Gastroesophageal sphincter (tissue), 4 donors: ENCODE measurements around the gene TRIM59. TPM values are rescaled to one million over a fixed set of nuclear protein-coding genes. Genes with fewer than 3 reads are reported as not detected.

Experiments used
- ATAC-seq: fragments of 150-250 bp; one replicate; pipeline ENCODE4 v1.9.1; 2016; ENCODE audit warnings: mild to moderate bottlenecking, moderate library complexity
- H3K27ac ChIP-seq, 4 donors: fragments of 200-600 bp; sonication (generic) in 3 of 4; 1 replicate in 3 of 4; 2 replicates in 1 of 4; pipeline ENCODE4 v1.5.1; 2016 to 2019
- H3K27me3 ChIP-seq: fragments of 200-600 bp; sonication (generic); one replicate; pipeline ENCODE4 v1.5.1; 2019
- H3K36me3 ChIP-seq, 2 donors: fragments of 200-600 bp; sonication (generic); one replicate each; pipeline ENCODE4 v1.5.1; 2019; ENCODE audit warnings: control low read depth in 1 of 2
- H3K4me1 ChIP-seq, 3 donors: fragments of 200-600 bp; sonication (generic); 1 replicate in 2 of 3; 2 replicates in 1 of 3; pipeline ENCODE4 v1.5.1; 2016 to 2019; ENCODE audit warnings: control low read depth in 2 of 3
- H3K4me3 ChIP-seq, 2 donors: fragments of 200-600 bp; sonication (generic); one replicate each; pipeline ENCODE4 v1.5.1; 2019; ENCODE audit warnings: mild to moderate bottlenecking in 1 of 2, moderate library complexity in 1 of 2
- H3K9me3 ChIP-seq, 3 donors: fragments of 200-600 bp; sonication (generic); one replicate each; pipeline ENCODE4 v1.5.1; 2017 to 2019; ENCODE audit warnings: control low read depth in 2 of 3
- EP300 ChIP-seq: sonication (generic); formaldehyde crosslinking; IDR thresholded peaks from one replicate; pipeline ENCODE4 v1.6.1; 2017; ENCODE audit warnings: antibody characterized with exemption, mild to moderate bottlenecking
- POLR2A ChIP-seq, 2 donors: fragments of 450-650 bp; IDR thresholded peaks; one replicate each; pipeline ENCODE4 v1.6.1; 2017; ENCODE audit warnings: antibody characterized with exemption in 2 of 2, mild to moderate bottlenecking in 2 of 2, moderate library complexity in 1 of 2
- POLR2AphosphoS5 ChIP-seq: sonication (generic); formaldehyde crosslinking; IDR thresholded peaks from one replicate; pipeline ENCODE4 v1.6.1; 2017; ENCODE audit warnings: antibody characterized with exemption
- WGBS, 2 donors: methylation state at CpG; one replicate each; pipeline ENCODE4 v1.1.5; 2018; ENCODE audit warnings: low coverage in 1 of 2; 5-methylcytosine and 5-hydroxymethylcytosine counted together
- total RNA-seq, 4 donors: library from RNA; depleted of rRNA; stranded (reverse); fragments of >200 nt; gene quantifications; one replicate each; pipeline ENCODE4 v1.1.0, GENCODE V29; 2016
- TF ChIP-seq, protein P1 (sequence below), 4 experiments: fragments of 200-600 bp in 2 of 4; fragments of 450-650 bp in 2 of 4; sonication (generic) in 1 of 4; IDR thresholded peaks; one replicate each; pipeline ENCODE4 v1.5.1; 2017 to 2019; ENCODE audit warnings: antibody characterized with exemption in 4 of 4, mild to moderate bottlenecking in 2 of 4, moderate library complexity in 2 of 4

The TRIM59 gene
- total RNA-seq, 4 donors from 2014 or later = 2.2 to 3.2 (median 2.5) TPM

DNA sequence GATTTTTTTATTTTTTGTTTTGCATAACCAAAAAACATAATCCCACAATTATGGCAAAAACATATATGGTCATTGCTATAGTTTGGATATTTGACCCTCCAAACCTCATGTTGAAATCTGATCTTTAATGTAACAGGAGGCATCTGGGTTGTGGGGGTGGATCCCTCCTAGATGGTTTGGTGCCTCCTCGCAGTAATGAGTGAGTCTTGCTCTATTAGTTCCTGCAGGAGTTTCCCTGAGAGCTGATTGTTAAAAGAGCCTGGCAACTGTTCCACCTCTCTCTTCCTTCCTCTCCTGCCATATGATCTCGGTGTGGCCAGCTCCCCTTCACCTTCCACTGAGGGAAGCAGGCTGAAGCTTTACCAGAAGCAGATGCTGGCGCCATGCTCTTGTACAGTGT is 33.2 kb upstream of the TRIM59 start:
- H3K27ac ChIP-seq = no peak overlapping the region
- no peaks in the 10 kb centered on the region for H3K27me3 ChIP-seq
- no peaks in the 10 kb centered on the region for H3K36me3 ChIP-seq
- H3K9me3 ChIP-seq = no peaks in the 10 kb centered on the region
- H3K4me3 ChIP-seq = no peak overlapping the region
- ATAC-seq = no peak
- H3K4me1 ChIP-seq = no peaks in the 10 kb centered on the region
- WGBS, 2 donors = 73 to 81% methylated on average over 2 of the region's 3 CpGs
- TF ChIP-seq, protein P1, sequence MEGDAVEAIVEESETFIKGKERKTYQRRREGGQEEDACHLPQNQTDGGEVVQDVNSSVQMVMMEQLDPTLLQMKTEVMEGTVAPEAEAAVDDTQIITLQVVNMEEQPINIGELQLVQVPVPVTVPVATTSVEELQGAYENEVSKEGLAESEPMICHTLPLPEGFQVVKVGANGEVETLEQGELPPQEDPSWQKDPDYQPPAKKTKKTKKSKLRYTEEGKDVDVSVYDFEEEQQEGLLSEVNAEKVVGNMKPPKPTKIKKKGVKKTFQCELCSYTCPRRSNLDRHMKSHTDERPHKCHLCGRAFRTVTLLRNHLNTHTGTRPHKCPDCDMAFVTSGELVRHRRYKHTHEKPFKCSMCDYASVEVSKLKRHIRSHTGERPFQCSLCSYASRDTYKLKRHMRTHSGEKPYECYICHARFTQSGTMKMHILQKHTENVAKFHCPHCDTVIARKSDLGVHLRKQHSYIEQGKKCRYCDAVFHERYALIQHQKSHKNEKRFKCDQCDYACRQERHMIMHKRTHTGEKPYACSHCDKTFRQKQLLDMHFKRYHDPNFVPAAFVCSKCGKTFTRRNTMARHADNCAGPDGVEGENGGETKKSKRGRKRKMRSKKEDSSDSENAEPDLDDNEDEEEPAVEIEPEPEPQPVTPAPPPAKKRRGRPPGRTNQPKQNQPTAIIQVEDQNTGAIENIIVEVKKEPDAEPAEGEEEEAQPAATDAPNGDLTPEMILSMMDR (IDR thresholded peaks at IDR 0.05) = no peak
- no peak for TF ChIP-seq POLR2A (IDR thresholded peaks at IDR 0.05)
- no peak for TF ChIP-seq EP300
- TF ChIP-seq POLR2AphosphoS5 = no peak

GRCh38 chr3:160481856-160482255 is 32.3 kb upstream of the TRIM59 start:
- Histone ChIP-seq H3K27me3 (no peaks in the 10 kb centered on the region), H3K36me3 (no peaks in the 10 kb centered on the region), H3K4me1 (no peaks in the 10 kb centered on the region), H3K4me3 (no peak overlapping the region), H3K27ac (no peak overlapping the region), H3K9me3 (no peaks in the 10 kb centered on the region)
- ATAC-seq = no peak
- TF ChIP-seq POLR2A (IDR thresholded peaks at IDR 0.05) (no peak), POLR2AphosphoS5 (no peak), EP300 (no peak)
- TF ChIP-seq, protein P1 (IDR thresholded peaks at IDR 0.05) = no peak
- WGBS, 2 donors = 80 to 82% methylated on average over 4 to 6 of the region's 6 CpGs

DNA sequence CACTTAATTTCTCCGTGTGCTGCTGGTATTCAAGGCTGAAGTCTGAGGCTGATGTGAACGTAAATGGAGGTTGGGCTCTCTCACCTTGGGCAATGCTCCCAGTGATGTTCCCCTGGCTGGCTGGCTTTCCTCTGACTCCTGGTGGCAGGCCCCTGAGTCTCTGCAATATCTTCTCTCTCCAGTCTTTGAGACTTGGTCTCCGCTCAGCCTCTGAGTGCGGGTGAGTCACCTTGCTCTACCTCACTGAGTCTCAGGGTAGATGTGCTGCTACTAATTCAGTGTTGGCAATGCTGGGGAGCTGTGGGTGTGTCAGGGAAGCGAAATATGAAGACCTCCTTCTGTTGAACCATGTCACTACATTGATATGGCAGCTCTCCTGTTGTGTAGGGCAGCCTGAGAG is 31.3 kb upstream of the TRIM59 start:
- no peak for ATAC-seq
- Histone ChIP-seq H3K27ac (no peak overlapping the region), H3K36me3 (no peaks in the 10 kb centered on the region), H3K27me3 (no peaks in the 10 kb centered on the region), H3K4me3 (no peak overlapping the region), H3K4me1 (no peaks in the 10 kb centered on the region), H3K9me3 (no peaks in the 10 kb centered on the region)
- WGBS, 2 donors = 84% methylated on average over 4 of the region's 5 CpGs; no CpG with 5 or more reads in 1 of the 2 donors
- TF ChIP-seq POLR2A (IDR thresholded peaks at IDR 0.05) (no peak), EP300 (no peak), POLR2AphosphoS5 (no peak)
- TF ChIP-seq, protein P1 (IDR thresholded peaks at IDR 0.05) = no peak

DNA sequence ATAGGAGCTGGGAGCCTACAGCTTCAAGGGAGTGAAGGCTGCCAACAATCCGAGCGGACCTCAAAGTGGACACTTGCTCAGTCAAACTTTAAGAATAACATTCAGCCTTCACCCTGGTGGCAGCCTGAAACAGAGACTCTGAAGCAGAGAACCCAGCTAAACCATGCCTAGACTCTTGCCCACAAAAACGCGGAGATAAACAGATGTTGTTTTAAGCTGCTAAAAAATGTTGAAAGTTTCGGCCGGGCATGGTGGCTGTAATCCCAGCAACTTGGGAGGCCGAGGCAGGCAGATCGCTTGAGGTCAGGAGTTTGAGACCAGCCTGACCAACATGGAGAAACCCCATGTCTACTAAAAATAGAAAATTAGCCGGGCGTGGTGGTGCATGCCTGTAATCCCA is 29.8 kb upstream of the TRIM59 start:
- no peak overlapping the region for H3K27ac ChIP-seq
- no peaks in the 10 kb centered on the region for H3K4me1 ChIP-seq
- TF ChIP-seq POLR2A (IDR thresholded peaks at IDR 0.05) (no peak), POLR2AphosphoS5 (no peak), EP300 (no peak)
- TF ChIP-seq, protein P1 (IDR thresholded peaks at IDR 0.05) = no peak
- no peaks in the 10 kb centered on the region for H3K36me3 ChIP-seq
- WGBS, 2 donors = 81 to 85% methylated on average over 5 to 7 of the region's 10 CpGs
- ATAC-seq = no peak
- H3K4me3 ChIP-seq = no peak overlapping the region
- H3K27me3 ChIP-seq = peaks cover 6% of the 10 kb centered on the region
- no peaks in the 10 kb centered on the region for H3K9me3 ChIP-seq

- H3K36me3 ChIP-seq = no peaks in the 10 kb centered on the region
- peaks cover 9% of the 10 kb centered on the region for H3K27me3 ChIP-seq
- no peak overlapping the region for H3K27ac ChIP-seq
- H3K4me3 ChIP-seq = no peak overlapping the region
- TF ChIP-seq EP300 (no peak), POLR2A (IDR thresholded peaks at IDR 0.05) (no peak), POLR2AphosphoS5 (no peak)
- TF ChIP-seq, protein P1 (IDR thresholded peaks at IDR 0.05) = no peak
- H3K4me1 ChIP-seq = no peaks in the 10 kb centered on the region
- H3K9me3 ChIP-seq = no peaks in the 10 kb centered on the region
- WGBS, 2 donors = 88 to 89% methylated on average over 3 to 5 of the region's 5 CpGs
- ATAC-seq = no peak
Measured at GRCh38 chr3:160478338-160478737, 28.8 kb upstream of the TRIM59 start.
